Measurements from ENCODE around the gene CSRNP3.
"Not testable (repeated sequence)": the region's sequence is repeated elsewhere in the genome, so short reads cannot be mapped to it uniquely, and the experiment has no call there.

The CSRNP3 gene

DNA sequence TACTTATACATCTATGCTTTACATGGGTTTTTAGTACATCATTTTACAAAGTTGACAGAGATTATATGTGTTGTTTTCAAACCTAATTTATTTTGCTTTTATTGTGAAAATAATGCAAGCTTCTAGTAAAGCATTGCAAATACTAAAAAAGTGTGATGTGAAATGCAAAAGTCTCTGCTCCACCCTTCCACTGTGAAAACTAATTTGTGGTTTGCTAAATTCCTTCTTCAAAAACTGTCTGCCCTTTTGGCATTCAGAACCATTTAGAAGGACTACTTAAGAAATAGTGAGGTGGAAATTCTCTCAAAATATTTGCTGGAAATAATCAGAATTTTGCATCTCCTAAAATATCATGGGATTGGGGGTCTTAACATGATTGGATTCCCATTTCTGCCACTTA, 78.4 kb downstream of the CSRNP3 start:
- no peak for DNase-seq

DNA sequence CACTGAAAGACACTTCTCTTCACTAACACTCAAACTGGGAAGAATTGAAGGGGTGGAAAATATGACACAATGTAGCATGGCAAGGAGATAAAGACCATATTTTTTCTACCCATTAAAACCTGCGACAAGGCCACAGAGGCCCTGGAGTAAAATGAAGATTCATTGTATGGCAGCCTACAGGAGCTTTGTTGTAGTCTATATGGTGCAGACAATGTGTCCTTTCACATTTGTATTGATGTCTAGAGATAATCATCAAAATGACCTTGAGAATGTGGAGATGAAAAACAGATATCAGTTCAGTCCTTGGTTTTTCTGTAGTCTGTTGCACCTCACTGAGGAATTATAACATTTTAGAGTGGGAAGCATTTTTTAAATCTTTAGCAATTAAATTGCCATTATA, 80.1 kb downstream of the CSRNP3 start:
- DNase-seq = no peak

- DNase-seq = no peak
Measured at GRCh38 chr2:165558832-165559231, 89.3 kb downstream of the CSRNP3 start.

GRCh38 chr2:165560377-165560988, 91.0 kb downstream of the CSRNP3 start:
- no peak for DNase-seq

GRCh38 chr2:165561516-165561915, 92.0 kb downstream of the CSRNP3 start:
- DNase-seq = no peak

GRCh38 chr2:165562233-165562632, 92.7 kb downstream of the CSRNP3 start:
- DNase-seq = no peak

DNA sequence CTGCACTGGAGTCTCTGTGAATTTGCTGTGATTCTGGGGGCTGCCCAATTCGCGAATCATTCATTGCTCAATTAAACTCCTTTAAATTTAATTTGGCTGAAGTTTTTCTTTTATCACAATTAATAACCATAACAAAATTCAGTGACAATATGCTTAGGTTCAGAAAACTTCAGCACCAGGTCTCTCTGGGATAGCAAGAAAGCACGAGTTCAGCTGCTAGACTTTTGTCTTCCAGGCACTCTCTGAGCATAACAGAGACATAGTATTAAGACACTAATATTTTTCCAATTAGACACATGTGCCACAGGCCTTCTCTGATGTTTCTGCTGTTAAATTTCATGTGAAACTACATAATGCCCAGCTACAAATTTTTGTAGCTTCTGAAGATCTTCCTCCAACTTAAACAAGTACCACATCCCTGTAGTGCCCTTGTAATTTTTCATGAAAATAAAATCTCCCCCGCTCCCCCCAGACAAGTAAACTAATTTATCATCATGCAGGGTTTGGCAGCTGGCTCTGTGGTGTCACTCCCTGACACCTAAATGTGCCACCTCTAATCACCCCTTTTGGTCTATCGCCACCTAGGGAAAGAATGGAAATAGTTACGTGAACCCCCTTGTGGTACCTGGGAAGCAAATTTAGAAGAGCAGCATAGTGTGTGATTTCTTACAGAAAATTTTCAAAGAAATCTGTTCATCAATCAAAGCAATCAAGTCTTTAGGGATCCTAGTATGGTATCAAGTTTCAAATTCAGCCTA, 94.1 kb downstream of the CSRNP3 start:
- DNase-seq = no peak

- DNase-seq = no peak
Measured at GRCh38 chr2:165566008-165566407, 96.5 kb downstream of the CSRNP3 start.

DNA sequence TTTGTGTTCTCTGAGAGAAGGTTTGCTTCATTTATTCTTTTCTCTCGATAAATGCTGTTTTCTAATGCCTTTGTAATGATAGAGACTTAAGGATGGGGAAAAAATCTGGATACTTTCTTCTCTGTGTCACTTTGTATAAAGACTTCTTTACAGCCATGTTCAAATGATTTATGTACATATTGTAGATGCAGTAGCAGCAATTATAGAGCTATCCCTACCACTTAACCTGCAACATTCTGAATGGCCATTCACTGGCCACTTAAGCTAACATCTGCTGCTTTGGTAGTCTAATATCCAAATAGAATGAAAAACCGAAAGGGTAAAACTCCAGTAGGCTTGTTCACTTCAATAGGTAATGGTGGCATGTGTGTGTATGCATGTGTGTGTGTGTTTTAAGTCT, 97.8 kb downstream of the CSRNP3 start:
- peak; percentile 98 for DNase-seq

GRCh38 chr2:165568361-165568760, 98.9 kb downstream of the CSRNP3 start:
- peak; percentile 78 for DNase-seq

DNA sequence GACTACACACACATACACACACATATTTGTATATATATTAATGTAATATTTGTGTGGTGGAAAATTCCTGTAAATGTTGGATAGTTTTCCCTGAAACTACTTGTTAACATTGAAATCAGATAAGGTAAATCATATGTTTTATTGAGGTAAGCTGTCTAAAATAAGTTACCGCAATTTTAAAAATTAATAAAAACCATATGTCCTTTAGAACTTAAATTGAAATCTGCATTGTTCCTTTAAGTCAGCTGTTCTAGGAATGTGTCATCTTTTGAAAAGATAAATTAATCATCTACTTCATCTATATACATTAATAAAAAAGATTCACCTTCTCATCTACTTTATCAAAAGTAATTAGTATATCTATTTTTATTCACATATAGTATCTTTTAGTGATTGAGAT, 102.0 kb downstream of the CSRNP3 start:
- DNase-seq = no peak

GRCh38 chr2:165572151-165572550, 102.7 kb downstream of the CSRNP3 start:
- peak; percentile 76 for DNase-seq

GRCh38 chr2:165573534-165574461, 104.3 kb downstream of the CSRNP3 start:
- DNase-seq = peak; percentile 93

- DNase-seq = no peak
Measured at GRCh38 chr2:165575044-165575615, 105.6 kb downstream of the CSRNP3 start.

GRCh38 chr2:165576409-165577154, 107.1 kb downstream of the CSRNP3 start:
- no peak for DNase-seq

DNA sequence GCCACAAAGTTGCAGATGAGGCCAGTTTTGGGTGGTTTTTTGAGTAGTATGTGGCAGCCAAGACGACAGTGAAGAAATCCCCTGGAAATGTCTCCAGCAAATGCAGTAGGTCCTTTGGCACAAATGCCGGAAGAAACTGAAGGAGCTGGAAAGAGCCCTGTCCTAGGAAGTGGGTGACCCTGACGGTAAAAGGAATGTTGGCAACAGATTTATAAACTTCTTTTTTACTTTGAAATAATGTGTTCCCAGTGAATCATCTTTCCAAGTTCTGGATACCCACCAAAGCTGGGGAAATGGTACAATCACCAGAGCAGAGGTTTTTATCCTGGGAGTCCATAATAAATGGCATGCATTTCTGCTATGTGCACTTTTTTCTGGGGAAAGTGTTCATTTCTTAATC, 112.9 kb downstream of the CSRNP3 start:
- DNase-seq = no peak

- DNase-seq = no peak
Measured at GRCh38 chr2:165582863-165583506, 113.5 kb downstream of the CSRNP3 start.

DNA sequence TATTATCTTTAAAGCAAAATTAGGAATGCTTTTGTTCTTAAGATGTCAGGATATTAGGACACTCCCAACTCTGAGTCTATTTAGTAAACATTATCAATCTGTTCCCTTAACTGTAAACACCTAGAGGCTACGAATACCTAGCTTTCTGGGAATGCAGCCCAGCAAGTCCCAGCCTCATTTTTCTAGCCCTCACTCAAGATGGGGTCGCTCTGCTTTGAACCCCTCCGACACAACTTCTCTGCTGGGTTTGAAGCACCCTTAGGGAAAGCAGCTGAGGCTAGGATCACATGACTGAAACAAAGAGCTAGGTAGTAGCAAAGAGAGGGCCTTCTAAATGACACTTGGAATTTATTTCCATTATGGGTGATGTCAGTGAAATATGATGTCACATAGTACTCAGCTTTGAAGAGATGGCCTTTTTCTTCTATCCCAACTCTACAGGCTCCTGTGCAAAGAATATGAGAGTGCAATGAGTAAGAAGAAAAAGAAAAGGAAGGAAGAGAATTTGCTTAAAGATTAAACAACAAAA, 114.7 kb downstream of the CSRNP3 start:
- DNase-seq = no peak

DNA sequence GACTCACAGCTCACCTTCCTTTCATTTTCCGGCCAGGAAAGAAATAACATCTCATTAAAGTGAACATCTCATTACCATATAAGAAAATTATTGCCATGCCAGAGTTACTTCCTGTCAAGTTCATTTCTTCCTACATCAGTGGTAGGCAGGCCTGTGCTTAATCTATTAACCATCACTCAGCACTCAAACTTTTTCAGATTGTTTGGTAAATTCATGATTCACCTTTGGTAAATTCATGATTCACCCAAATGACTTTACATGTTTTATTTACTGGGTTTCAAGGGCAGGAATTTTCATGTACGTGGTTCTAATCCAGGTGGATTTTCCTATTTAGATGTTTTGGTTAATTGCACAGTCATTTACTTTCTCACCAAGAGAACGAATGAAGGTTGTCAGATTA, 116.5 kb downstream of the CSRNP3 start:
- no peak for DNase-seq

DNA sequence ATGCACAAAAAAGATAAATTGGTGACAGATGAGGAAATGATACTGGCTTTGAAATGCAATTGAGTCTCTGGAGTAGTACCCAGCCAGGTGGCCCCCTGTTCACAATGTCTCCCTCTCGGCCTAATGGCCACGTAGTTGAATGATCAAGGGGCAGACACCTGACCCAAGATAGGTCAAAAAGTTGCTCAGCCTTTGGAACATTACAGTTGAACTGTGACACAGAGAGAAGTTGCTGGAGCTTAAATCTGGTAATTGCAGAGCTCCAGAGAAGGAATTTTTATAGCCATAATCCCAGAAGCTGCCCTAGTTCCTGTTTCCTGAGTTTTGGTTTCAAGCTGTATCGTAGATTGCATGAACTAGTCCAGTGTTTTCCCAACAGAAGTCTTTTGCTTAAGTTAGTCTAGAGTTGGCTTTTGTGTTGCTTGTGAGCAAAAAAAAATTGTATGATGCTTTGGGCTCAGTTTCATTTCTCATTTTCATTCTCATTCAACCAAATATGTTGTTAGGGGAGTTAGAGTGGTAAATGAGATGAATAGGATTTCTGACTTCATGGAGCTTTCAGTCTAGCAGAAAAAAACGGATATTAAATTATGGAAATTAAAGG, 117.9 kb downstream of the CSRNP3 start:
- DNase-seq = no peak

DNA sequence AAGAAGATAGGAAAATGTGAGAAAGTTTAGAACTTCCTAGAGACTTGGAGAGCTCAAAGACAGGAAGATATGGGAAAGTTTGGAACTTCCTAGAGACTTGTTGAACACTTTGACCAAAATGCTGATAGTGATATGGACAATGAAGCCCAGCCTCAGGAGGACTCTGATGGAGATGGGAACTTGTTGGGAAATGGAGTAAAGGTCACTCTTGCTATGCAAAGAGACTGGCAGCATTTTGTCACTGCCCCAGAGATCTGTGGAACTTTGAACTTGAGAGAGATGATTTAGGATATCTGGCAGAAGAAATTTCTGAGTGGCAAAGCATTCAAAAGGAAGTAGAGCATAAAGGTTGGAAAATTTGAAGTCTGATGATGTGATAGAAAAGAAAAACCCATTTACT, 121.5 kb downstream of the CSRNP3 start:
- not testable (repeated sequence) for DNase-seq
